A549 (cell line): Measurements from ENCODE around the gene FAM20C.

Experiments used
- CHD2 ChIP-seq: fragments of 150-350 bp; IDR thresholded peaks from 2 replicates; pipeline ENCODE4 v1.6.1; 2014; ENCODE audit warnings: low read length; ENCODE audit not compliant: partially characterized antibody
- JUNB ChIP-seq: fragments of >200 bp; sonication (Bioruptor Twin); formaldehyde crosslinking; IDR thresholded peaks from 2 replicates; pipeline ENCODE4 v1.6.1; 2016
- MAFK ChIP-seq: fragments of 450-650 bp; IDR thresholded peaks from 2 replicates; pipeline ENCODE4 v1.6.1; 2014; ENCODE audit not compliant: partially characterized antibody
- POLR2A ChIP-seq: IDR thresholded peaks from 2 replicates; pipeline ENCODE4 v1.6.1; 2012; ENCODE audit warnings: mild to moderate bottlenecking, low read length
- POLR2AphosphoS2 ChIP-seq: conservative IDR thresholded peaks from 2 replicates; pipeline ENCODE4 v1.6.1; 2012; ENCODE audit warnings: low read length, improper control_type of control experiment, inconsistent platforms
- RFX5 ChIP-seq: fragments of 450-650 bp; IDR thresholded peaks from 2 replicates; pipeline ENCODE4 v1.7.1; 2014; ENCODE audit warnings: antibody characterized with exemption, mild to moderate bottlenecking, moderate library complexity
- TP53 ChIP-seq: fragments of 250-450 bp; sonication (Bioruptor Pico); IDR thresholded peaks from 2 replicates; pipeline ENCODE4 v1.5.0; 2021; ENCODE audit warnings: mild to moderate bottlenecking, moderate library complexity
- USF2 ChIP-seq: fragments of 450-650 bp; IDR thresholded peaks from 2 replicates; pipeline ENCODE4 v1.6.1; 2014; ENCODE audit warnings: antibody characterized with exemption
- TF ChIP-seq, protein P1 (sequence below): fragments of >200 bp; sonication (Bioruptor Twin); formaldehyde crosslinking; IDR thresholded peaks from 3 replicates; pipeline ENCODE4 v1.5.1; 2016
- TF ChIP-seq, protein P2 (sequence below): fragments of 250-450 bp; sonication (Bioruptor Pico); IDR thresholded peaks from 2 replicates; pipeline ENCODE4 v1.5.0; 2021; ENCODE audit warnings: mild to moderate bottlenecking, moderate library complexity, borderline replicate concordance

- TF ChIP-seq USF2 (no peak), RFX5 (no peak), TP53 (no peak), POLR2A (no peak), MAFK (no peak), CHD2 (no peak), POLR2AphosphoS2 (no peak), JUNB (no peak)
- TF ChIP-seq, protein P1, sequence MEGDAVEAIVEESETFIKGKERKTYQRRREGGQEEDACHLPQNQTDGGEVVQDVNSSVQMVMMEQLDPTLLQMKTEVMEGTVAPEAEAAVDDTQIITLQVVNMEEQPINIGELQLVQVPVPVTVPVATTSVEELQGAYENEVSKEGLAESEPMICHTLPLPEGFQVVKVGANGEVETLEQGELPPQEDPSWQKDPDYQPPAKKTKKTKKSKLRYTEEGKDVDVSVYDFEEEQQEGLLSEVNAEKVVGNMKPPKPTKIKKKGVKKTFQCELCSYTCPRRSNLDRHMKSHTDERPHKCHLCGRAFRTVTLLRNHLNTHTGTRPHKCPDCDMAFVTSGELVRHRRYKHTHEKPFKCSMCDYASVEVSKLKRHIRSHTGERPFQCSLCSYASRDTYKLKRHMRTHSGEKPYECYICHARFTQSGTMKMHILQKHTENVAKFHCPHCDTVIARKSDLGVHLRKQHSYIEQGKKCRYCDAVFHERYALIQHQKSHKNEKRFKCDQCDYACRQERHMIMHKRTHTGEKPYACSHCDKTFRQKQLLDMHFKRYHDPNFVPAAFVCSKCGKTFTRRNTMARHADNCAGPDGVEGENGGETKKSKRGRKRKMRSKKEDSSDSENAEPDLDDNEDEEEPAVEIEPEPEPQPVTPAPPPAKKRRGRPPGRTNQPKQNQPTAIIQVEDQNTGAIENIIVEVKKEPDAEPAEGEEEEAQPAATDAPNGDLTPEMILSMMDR, result no peak
- TF ChIP-seq, protein P2, sequence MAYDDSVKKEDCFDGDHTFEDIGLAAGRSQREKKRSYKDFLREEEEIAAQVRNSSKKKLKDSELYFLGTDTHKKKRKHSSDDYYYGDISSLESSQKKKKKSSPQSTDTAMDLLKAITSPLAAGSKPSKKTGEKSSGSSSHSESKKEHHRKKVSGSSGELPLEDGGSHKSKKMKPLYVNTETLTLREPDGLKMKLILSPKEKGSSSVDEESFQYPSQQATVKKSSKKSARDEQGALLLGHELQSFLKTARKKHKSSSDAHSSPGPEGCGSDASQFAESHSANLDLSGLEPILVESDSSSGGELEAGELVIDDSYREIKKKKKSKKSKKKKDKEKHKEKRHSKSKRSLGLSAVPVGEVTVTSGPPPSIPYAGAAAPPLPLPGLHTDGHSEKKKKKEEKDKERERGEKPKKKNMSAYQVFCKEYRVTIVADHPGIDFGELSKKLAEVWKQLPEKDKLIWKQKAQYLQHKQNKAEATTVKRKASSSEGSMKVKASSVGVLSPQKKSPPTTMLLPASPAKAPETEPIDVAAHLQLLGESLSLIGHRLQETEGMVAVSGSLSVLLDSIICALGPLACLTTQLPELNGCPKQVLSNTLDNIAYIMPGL (CRISPR knock-in tag), result no peak
Measured at GRCh38 chr7:194252-195009, 2.1 kb downstream of the FAM20C start.
